GM19397 (cell line): ENCODE measurements around the gene RCAN3.
"Not testable (repeated sequence)": the region's sequence is repeated elsewhere in the genome, so short reads cannot be mapped to it uniquely, and the experiment has no call there.

Experiments used
- ATAC-seq: cut with Tn5 transposase; IDR thresholded peaks from one replicate; pipeline ENCODE4 v1.9.1; 2021; ENCODE audit warnings: mild to moderate bottlenecking, moderate library complexity; ENCODE audit not compliant: unreplicated experiment

The RCAN3 gene

GRCh38 chr1:24548070-24548469, 45.4 kb downstream of the RCAN3 start:
- ATAC-seq: no peak

- ATAC-seq: not testable (repeated sequence)
Measured at GRCh38 chr1:24549210-24549609, 46.6 kb downstream of the RCAN3 start.

DNA sequence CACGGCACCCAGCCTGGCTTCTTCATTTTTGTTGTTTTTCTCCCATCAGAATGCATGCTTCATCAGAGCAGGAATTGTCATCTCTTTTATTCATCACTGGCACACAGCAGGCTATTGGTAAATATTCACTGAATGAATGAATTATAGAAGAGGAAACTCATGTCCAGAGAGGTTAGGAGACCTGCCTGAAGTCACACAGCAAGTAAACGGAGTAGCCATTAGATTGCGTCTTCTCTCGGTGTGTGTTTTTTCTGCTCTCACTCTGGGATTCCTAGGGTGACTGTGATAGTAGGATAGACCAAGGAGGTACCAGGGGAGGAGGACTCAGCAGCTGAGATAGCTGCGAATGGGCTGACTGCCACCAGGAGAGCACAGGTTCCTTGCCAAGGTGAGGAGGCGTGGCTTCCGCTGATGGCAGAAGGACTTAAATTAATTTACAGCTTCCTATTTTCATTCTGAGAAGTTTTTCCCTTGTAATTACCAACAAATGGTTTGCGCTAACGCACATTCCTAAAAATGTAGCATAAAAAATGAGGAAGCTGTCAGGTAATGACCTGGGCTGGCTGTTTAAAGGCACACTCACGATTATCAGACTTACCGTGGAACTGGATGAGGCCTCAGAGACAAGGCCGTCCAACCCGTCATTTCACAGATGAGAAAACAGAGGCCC, 48.8 kb downstream of the RCAN3 start:
- ATAC-seq: no peak

- no peak for ATAC-seq
Measured at GRCh38 chr1:24551960-24552571, 49.4 kb downstream of the RCAN3 start.

DNA sequence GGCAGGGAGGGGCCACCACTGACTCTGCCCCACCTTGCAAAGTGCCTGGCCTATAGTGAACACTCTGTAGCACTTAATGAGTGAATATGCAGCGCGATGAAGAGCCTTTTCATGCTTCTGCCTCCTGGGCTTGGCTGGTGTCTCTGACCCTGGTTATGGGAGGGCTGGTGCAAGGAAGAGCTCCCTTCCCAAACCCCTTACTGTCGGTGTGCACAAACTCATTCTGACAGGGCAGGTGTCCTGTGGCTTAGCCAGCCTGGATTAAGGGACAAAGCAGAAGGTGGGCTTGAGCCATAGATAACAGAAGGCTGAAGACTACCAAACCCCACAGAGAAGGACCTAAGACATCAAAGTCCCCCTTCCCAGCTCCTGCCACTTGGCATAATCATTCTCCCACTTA, 51.3 kb downstream of the RCAN3 start:
- no peak for ATAC-seq

- no peak for ATAC-seq
Measured at GRCh38 chr1:24554714-24555113, 52.1 kb downstream of the RCAN3 start.

DNA sequence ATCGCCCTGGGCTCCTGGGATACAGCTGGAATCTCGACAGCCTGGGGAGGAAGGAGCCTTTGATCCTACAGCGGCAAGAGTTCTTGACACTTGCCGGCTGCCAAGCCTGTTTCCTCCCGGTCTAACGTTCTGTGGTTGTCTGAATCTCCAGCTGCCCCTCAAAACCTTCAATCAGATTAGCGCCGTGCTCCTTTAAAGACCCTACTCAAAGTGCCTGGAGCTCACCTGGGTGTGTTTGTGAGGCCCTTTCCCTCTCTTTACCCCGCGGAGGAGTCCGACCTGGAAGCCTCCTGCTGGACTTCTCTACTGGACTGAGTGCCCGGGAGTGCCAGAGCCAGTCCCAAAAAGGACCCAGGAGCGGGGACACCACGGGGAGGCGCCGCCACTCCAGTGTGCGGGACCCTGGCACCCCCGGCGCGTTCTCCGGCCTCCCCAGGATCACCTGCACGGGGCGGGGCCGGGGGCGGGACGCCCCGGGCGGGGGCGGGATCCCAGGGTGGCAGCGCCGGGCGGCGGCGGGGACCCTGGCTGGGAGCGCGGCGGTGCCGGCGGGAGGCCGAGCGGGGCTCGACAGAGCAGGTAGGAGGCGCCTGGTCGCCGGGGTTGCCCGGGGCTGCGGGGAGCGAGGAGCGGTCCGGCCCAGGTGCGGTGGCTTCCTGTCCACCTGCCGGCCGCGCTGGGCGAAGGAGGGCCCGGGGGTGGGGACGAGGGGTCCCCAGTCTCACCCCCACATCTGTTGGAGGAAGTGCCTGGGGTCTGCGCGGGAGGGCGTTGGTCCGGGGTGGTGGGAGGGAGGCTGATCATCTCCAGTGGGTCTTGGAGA, 53.2 kb downstream of the RCAN3 start, which contains the start of gene NCMAP:
Gene NCMAP (plus strand): TSS at position 497 of the 823 bp plus-strand sequence. CDS start 39,344 bp downstream, outside the sequence.
- ATAC-seq: no peak

DNA sequence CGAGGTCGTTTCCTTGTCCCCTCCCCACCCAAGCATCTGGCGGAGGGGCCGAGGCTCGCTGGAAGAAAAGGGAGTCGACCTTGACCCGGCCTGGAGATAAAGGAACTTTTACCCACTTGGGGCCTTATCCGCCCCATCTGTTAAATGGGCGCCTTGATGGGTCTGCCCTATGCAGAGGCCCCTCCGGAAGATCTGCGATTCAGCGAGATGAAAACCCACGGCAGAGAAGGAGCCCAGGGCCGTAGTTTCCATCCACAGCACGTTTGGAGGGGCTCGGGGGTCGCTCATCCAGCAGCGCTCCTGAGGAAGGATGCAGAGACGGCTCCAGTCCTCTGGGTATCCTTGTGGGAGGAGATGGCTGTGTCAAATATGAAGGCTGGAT, 53.8 kb downstream of the RCAN3 start:
- no peak for ATAC-seq

DNA sequence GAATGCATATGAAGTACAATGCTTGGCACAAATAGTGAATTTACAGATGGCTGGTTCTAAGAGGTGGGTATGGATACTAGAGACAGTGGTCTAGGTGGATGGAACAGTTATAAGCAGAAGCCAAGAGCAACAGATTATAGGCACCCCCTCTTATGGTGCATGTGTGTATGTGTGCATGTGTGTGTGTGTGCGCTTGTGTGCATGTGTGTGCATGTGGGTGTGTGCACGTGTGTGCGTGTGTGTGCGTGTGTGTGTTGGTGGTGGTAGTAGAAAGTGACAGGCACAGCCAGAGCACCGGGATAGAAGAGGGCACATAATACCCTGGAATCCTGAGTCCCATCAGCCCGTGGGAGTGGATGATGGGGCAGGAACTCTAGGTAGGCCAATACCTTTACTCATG, 54.6 kb downstream of the RCAN3 start:
- ATAC-seq: no peak

- no peak for ATAC-seq
Measured at GRCh38 chr1:24557711-24558131, 55.1 kb downstream of the RCAN3 start.

DNA sequence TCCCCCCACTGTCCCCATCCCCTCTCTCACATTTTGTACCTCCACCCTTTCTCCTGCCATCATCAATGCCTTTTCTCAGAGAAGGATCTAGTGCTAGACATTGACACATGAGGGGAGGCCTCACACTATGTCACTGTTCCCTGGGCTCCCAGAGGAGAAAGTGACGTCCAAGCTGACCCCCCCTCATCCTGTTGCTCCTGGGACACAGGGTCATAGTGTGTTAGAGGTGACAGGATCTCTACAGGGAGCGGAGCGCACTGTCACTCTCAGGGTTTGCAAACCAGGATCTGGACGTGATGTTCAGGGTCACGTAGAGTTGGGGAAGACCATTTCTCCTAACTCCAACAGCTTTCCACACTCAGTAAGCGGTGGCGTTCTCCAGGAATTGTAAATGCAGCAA, 55.8 kb downstream of the RCAN3 start:
- ATAC-seq: no peak

DNA sequence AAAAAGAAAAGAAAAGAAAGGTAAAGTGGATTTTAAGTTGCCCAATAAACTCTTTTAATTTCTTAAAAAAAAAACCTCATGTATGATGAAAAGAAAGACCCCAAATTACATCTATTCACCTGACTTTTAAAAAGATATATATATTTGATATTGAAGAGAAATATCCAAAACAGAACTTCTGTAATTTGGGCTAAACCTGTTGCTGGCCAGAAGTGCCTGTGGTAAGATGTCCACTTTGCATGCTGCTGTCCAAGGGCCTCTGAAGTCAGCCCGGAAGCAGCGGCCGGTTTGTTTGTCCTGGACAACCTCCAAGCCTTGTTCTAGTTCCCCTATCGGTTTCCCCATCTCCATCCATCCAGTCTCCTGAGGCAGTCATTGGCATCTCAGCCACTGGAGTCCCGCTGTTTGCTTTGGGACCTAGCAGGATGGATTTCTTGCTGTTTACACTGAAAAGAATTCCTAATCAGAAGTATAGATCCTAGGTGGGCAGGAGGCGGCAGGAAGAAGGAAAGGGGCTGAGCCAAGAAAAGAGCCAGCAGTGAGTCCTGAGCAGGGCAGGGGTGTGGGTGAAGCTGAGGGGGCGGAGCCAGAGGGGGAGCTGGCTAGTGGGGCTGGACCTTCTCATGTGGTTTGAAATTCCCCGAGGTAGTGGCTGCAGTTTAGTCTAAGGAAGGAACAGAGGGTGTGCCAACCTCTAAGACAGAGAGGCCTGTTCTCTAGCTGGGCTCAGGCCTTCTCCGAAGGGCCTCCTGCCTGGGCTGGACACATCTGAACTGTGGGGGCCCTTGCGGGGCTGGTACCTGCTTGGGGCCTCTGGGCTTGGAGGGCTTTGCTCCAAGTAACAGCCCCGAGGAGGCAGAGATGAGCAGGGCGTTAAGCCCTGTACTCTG, 56.5 kb downstream of the RCAN3 start:
- ATAC-seq: no peak

DNA sequence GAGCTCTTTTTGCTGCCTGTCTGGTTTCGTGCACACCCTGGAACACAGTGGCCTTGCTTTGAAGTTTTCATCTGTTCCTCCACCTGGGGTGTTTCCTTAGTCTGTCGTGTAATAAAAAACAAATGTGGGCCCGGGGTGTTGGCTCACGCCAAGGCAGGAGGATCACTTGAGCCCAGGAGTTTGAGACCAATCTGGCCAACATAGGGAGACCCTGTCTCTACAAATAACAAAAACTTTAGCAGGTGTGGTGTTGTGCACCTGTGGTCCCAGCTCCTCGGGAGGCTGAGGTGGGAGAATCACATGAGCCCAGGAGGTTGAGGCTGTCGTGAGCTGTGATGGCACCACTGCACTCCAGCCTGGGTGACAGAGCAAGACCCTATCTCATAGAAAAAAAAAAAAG, 57.7 kb downstream of the RCAN3 start:
- ATAC-seq: no peak

DNA sequence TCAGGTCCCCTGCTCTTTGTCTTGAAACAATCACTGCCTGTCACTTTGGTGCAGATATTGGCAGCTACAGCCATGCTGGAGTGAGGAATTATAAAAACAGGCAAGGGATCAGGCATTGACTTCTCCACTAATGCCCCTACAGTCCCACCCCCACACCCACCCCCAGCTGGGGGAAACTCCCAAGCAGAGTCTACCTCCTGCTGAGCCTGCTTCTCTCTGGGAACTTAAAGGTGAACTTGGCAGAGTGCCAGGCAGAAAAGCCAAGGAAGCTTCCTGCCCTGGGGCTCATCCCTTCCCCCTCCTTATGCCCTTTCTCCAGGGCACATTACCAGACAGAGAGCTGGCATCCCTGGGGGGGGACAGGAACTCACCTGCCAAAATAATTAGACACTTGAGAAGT, 60.0 kb downstream of the RCAN3 start:
- no peak for ATAC-seq

- ATAC-seq: no peak
Measured at GRCh38 chr1:24564695-24565094, 62.1 kb downstream of the RCAN3 start.

- no peak for ATAC-seq
Measured at GRCh38 chr1:24566236-24566867, 63.7 kb downstream of the RCAN3 start.

- ATAC-seq: no peak
Measured at GRCh38 chr1:24567792-24568388, 65.3 kb downstream of the RCAN3 start.

GRCh38 chr1:24568475-24568874, 65.8 kb downstream of the RCAN3 start:
- no peak for ATAC-seq

DNA sequence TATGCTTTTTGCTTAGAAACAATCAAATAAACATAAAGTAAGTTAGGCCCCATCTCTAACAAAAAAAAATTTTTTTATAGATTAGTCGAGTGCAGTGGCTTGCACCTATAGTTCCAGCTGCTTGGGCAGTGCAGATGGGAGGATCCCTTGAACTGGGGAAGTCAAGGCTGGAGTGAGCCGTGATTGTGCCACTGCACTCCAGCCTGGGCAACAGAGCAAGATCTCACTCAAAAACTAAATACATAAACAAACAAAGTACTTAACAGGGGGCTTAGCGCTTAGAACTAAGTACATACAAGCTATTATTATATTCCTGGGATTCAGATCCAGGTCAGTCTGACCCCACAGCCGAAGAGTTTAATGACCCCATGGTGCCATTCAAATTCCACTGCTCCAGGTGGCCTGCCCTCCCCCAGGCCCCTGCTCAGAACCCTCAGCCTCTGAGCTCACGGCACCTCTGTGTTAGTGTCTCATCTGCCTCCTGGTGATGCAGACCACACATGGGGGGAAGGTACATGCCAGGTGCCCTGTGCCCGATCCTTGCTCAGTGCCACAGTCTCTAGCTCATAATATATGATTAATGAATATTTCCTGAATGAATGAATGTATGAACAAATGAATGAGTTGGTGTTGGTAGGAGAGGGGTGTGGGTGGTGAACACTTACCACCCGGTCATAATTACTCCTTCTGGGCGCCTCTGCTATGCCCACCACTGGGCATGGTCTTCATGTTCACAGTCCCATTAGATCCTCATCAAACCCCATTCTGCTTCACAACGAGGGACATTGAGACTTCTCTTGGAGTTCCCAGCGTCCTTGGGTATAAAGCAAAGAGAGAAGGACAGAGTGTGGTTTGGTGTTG, 67.9 kb downstream of the RCAN3 start:
- no peak for ATAC-seq
